HepG2 (cell line): ENCODE results near the gene MDH2. TPM values are rescaled to one million over a fixed set of nuclear protein-coding genes. Genes with fewer than 3 reads are reported as not detected.

ENCODE experiments used
- ATAC-seq: fragments of 200-7000 bp; cut with Tn5 transposase; 3 replicates; pipeline ENCODE4 v1.9.1; 2020; ENCODE audit warnings: mild to moderate bottlenecking, moderate library complexity
- BruUV-seq: library from RNA; stranded (reverse); fragments of 400-500 nt; replicated peaks from 2 replicates; lab custom pipeline; 2021; lab: Mats Ljungman, UMichigan
- CTCF ChIA-PET: fragments of 300-600 bp; formaldehyde crosslinking; extraction: SDS; loops from one replicate; lab custom pipeline; 2021; ENCODE audit warnings: low total read pairs, inconsistent platforms, low intra/inter-chr PET ratio; lab: Yijun Ruan, JAX
- POLR2A ChIA-PET: fragments of 350-600 bp; sonication (Branson Sonifier 250); formaldehyde crosslinking; loops from one replicate; lab custom pipeline; 2020; ENCODE audit warnings: antibody characterized with exemption, inconsistent platforms; lab: Yijun Ruan, JAX
- DNase-seq: peaks from one replicate; pipeline ENCODE4 v3.0.0-alpha.2; 2015; ENCODE audit warnings: low spot score
- FAIRE-seq: peaks from 3 replicates; lab custom pipeline; 2011; peaks lifted over from hg19 to GRCh38; lab: Jason Lieb, UNC
- H2AFZ ChIP-seq: one replicate; pipeline ENCODE4 v1.6.1; 2011; ENCODE audit warnings: low read length, inconsistent platforms
- H3K27ac ChIP-seq: fragments of 300-600 bp; 3 replicates; pipeline ENCODE4 v1.8.0; 2011; ENCODE audit warnings: mixed run types, mild to moderate bottlenecking, mixed read lengths, low read length, inconsistent platforms; ENCODE audit not compliant: insufficient read depth; ENCODE audit errors: extremely low read length
- H3K27me3 ChIP-seq, 2 experiments: fragments of 200-600 bp in 1 of 2; 2 replicates in 1 of 2; 3 replicates in 1 of 2; pipeline versions ENCODE4 v1.6.0 to v1.8.0; 2011; ENCODE audit warnings: low read length in 2 of 2, mild to moderate bottlenecking in 2 of 2, moderate library complexity in 2 of 2, inconsistent platforms in 1 of 2; ENCODE audit not compliant: insufficient read depth in 2 of 2, control insufficient read depth in 1 of 2
- H3K36me3 ChIP-seq, 2 experiments: fragments of 200-600 bp in 1 of 2; replicated peaks in 1 of 2; 2 replicates in 1 of 2; 3 replicates in 1 of 2; pipeline versions ENCODE4 v1.5.1 to v1.8.0; 2011; ENCODE audit warnings: low read length in 2 of 2, inconsistent platforms in 1 of 2; ENCODE audit not compliant: insufficient read depth in 2 of 2, control insufficient read depth in 1 of 2
- H3K4me1 ChIP-seq: 2 replicates; pipeline ENCODE4 v1.5.1; 2012; ENCODE audit warnings: low read length, inconsistent platforms; ENCODE audit not compliant: insufficient read depth
- H3K4me2 ChIP-seq: 2 replicates; pipeline ENCODE4 v1.6.0; 2011; ENCODE audit warnings: low read depth, low read length, inconsistent platforms
- H3K4me3 ChIP-seq, 3 experiments: fragments of 200-600 bp in 1 of 3; sonication (generic), shearing (Covaris generic) in 1 of 3; replicated peaks in 1 of 3; 2 replicates each; pipeline ENCODE4 v1.5.1; 2011 to 2016; ENCODE audit warnings: low read length in 3 of 3, inconsistent platforms in 2 of 3, low read depth in 2 of 3, mild to moderate bottlenecking in 2 of 3, control low read depth in 1 of 3, mixed read lengths in 1 of 3; ENCODE audit not compliant: insufficient read depth in 1 of 3
- H3K79me2 ChIP-seq: one replicate; pipeline ENCODE4 v1.6.1; 2011; ENCODE audit warnings: low read length, inconsistent platforms; ENCODE audit not compliant: insufficient read depth
- H3K9ac ChIP-seq: 2 replicates; pipeline ENCODE4 v1.6.0; 2011; ENCODE audit warnings: mild to moderate bottlenecking, low read depth, low read length, inconsistent platforms; ENCODE audit not compliant: insufficient read depth
- H3K9me3 ChIP-seq: 2 replicates; pipeline ENCODE4 v1.5.1; 2012; ENCODE audit warnings: mild to moderate bottlenecking, low read length
- H4K20me1 ChIP-seq: 2 replicates; pipeline ENCODE4 v1.6.0; 2011; ENCODE audit warnings: inconsistent platforms, mild to moderate bottlenecking, low read length, moderate library complexity; ENCODE audit not compliant: insufficient read depth
- AGO2 ChIP-seq: fragments of 200-400 bp; formaldehyde crosslinking; optimal IDR thresholded peaks from 2 replicates; pipeline ENCODE3; 2017; ENCODE audit warnings: mild to moderate bottlenecking, low read depth, low read length, moderate library complexity
- GATA4 ChIP-seq: sonication (generic); IDR thresholded peaks from 2 replicates; pipeline ENCODE4 v1.6.1; 2016; ENCODE audit warnings: antibody characterized with exemption, low read depth, borderline replicate concordance
- MIER3 ChIP-seq: IDR thresholded peaks from 2 replicates; pipeline ENCODE4 v1.6.1; 2016; ENCODE audit warnings: missing compliant biosample characterization, borderline replicate concordance
- RFXAP ChIP-seq: sonication (generic); formaldehyde crosslinking; IDR thresholded peaks from 2 replicates; pipeline ENCODE4 v1.4.0; 2020; ENCODE audit warnings: missing genetic modification reagents, borderline replicate concordance
- TOE1 ChIP-seq: sonication (generic); formaldehyde crosslinking; IDR thresholded peaks from 2 replicates; pipeline ENCODE4 v1.4.0; 2020; ENCODE audit warnings: mild to moderate bottlenecking, missing genetic modification reagents
- ZBTB40 ChIP-seq, 2 experiments: fragments of 450-650 bp in 1 of 2; sonication (generic) in 1 of 2; formaldehyde crosslinking in 1 of 2; IDR thresholded peaks; 2 replicates each; pipeline versions ENCODE4 v1.6.1 to v1.8.0; 2016 to 2022; ENCODE audit warnings: antibody characterized with exemption in 1 of 2, mild to moderate bottlenecking in 1 of 2, missing genetic modification reagents in 1 of 2
- ZBTB43 ChIP-seq: sonication (generic); formaldehyde crosslinking; conservative IDR thresholded peaks from 2 replicates; pipeline ENCODE4 v1.4.0; 2020; ENCODE audit warnings: missing genetic modification reagents
- ZFP1 ChIP-seq: IDR thresholded peaks from 2 replicates; pipeline ENCODE4 v1.6.1; 2016
- ZNF414 ChIP-seq: sonication (generic); formaldehyde crosslinking; IDR thresholded peaks from 2 replicates; pipeline ENCODE4 v1.5.0; 2020; ENCODE audit warnings: missing genetic modification reagents
- ZNF496 ChIP-seq: sonication (generic); formaldehyde crosslinking; IDR thresholded peaks from 2 replicates; pipeline ENCODE4 v1.8.1; 2023; ENCODE audit warnings: mild to moderate bottlenecking, moderate library complexity, missing genetic modification reagents; ENCODE audit not compliant: insufficient replicate concordance
- ZNF619 ChIP-seq: sonication (generic); formaldehyde crosslinking; IDR thresholded peaks from 2 replicates; pipeline ENCODE4 v1.4.0; 2020; ENCODE audit warnings: mild to moderate bottlenecking, missing genetic modification reagents
- ZNF850 ChIP-seq: sonication (generic); formaldehyde crosslinking; conservative IDR thresholded peaks from 2 replicates; pipeline ENCODE4 v1.9.0; 2021; ENCODE audit warnings: mild to moderate bottlenecking, missing genetic modification reagents
- ZSCAN21 ChIP-seq: sonication (generic); formaldehyde crosslinking; IDR thresholded peaks from 2 replicates; pipeline ENCODE4 v1.8.0; 2022; ENCODE audit warnings: mild to moderate bottlenecking, missing genetic modification reagents, moderate library complexity, borderline replicate concordance
- WGBS: methylation state at CpG from one replicate; pipeline ENCODE4 v1.1.6; 2017; ENCODE audit warnings: low lambda C conversion rate; 5-methylcytosine and 5-hydroxymethylcytosine counted together
- in situ Hi-C: cut with HindIII; loops from 2 replicates; pipeline ENCODE4 v1.10.0; 2017; ENCODE audit warnings: low pct_unique_long_range_greater_than_20kb; ENCODE audit not compliant: extremely low pct_ligation_motif_present
- intact Hi-C: fragments of 100-400 bp; cut with micrococcal nuclease; formaldehyde crosslinking; loops from one replicate; pipeline ENCODE4 v1.10.0; 2022; ENCODE audit not compliant: unreplicated experiment
- polyA plus RNA-seq, 8 experiments: library from polyadenylated mRNA; depleted of rRNA in 3 of 8; stranded (reverse) in 7 of 8; unstranded in 1 of 8; fragments of >200 nt; fragmentation: Illumina TruSeq in 4 of 8; extraction: Trizol in 4 of 8; gene quantifications; 2 replicates each; pipeline versions ENCODE4 v1.2.1 to v1.2.3, GENCODE V29; 2011 to 2016; ENCODE audit warnings: low read depth in 4 of 8, missing spikeins in 1 of 8, mixed read lengths in 1 of 8; ENCODE audit not compliant: insufficient read depth in 1 of 8
- total RNA-seq, 5 experiments: library from RNA; depleted of rRNA; stranded (reverse); fragments of >200 nt; fragmentation: Illumina TruSeq; extraction: Trizol; gene quantifications; 2 replicates each; pipeline ENCODE4 v1.2.3, GENCODE V29; 2016; ENCODE audit warnings: low read depth in 1 of 5

The MDH2 gene
- total and polyA plus RNA-seq, 2 of the 13 experiments (the other 11 are each of a cell fraction or from before 2014, with no cell fraction given), result 81.4 to 90.3 TPM

- no peaks in the 10 kb centered on the region for H4K20me1 ChIP-seq
- CTCF ChIA-PET, result no interaction called here
- TF ChIP-seq ZNF850 (CRISPR knock-in tag), result no peak
- TF ChIP-seq ZNF496, result no peak
- TF ChIP-seq ZNF414 (CRISPR knock-in tag), result no peak
- TF ChIP-seq ZSCAN21, result no peak
- TF ChIP-seq MIER3 (CRISPR knock-in tag), result no peak
- TF ChIP-seq ZBTB43 (CRISPR knock-in tag), result no peak
- no peak for TF ChIP-seq GATA4
- no peak for TF ChIP-seq ZBTB40 (IDR thresholded peaks at IDR 0.05)
- no peak for TF ChIP-seq ZBTB40 (CRISPR knock-in tag; IDR thresholded peaks at IDR 0.05)
- no peak for TF ChIP-seq TOE1 (CRISPR knock-in tag)
- TF ChIP-seq AGO2, result no peak
- TF ChIP-seq ZFP1, result no peak
- TF ChIP-seq RFXAP (CRISPR knock-in tag), result no peak
- TF ChIP-seq ZNF619 (CRISPR knock-in tag), result no peak
- TF ChIP-seq, all 625 proteins: peak for 0
- POLR2A ChIA-PET, result interaction anchor here (0.9 kb wide), 1 partner anchor 122 kb away, joined by 3 read pairs; no protein-coding TSS in a partner anchor
- ATAC-seq, result no peak
- Histone ChIP-seq H2AFZ (no peak overlapping the region), H3K9ac (no peak overlapping the region), H3K27ac (no peak overlapping the region), H3K4me2 (no peak overlapping the region), H3K79me2 (peaks cover 33% of the 10 kb centered on the region), H3K9me3 (no peaks in the 10 kb centered on the region), H3K4me3 (no peak overlapping the region), H3K4me1 (peaks cover 33% of the 10 kb centered on the region), H3K27me3 (no peaks in the 10 kb centered on the region; a peak in 1 of 5 replicates), H3K36me3 (peaks cover 0 to 3% of the 10 kb centered on the region in 2 experiments; a peak in 2 of 5 replicates)
- FAIRE-seq, result no peak
- 97% methylated on average over 7 of the region's 7 CpGs for WGBS
- DNase-seq, result no peak
- TSS peak; percentile 28 for BruUV-seq
- in situ Hi-C loops, result no loop called here
- intact Hi-C loops, result no loop called here
Measured at GRCh38 chr7:76044375-76044865, 3.5 kb upstream of the MDH2 start.
